RPMI7951 (cell line): ENCODE data around the gene DPH1. TPM values are rescaled to one million over a fixed set of nuclear protein-coding genes. Genes with fewer than 3 reads are reported as not detected.
A peak's percentile ranks its signal among the peaks of the same experiment; 100 is the strongest.

Experiments used
- DNase-seq: peaks from one replicate; pipeline ENCODE4 v3.0.0-alpha.2; 2012; ENCODE audit warnings: low read depth
- total RNA-seq: library from RNA; depleted of rRNA; stranded (reverse); fragments of >200 nt; shearing (Covaris generic); gene quantifications from 2 replicates; pipeline ENCODE4 v1.2.3, GENCODE V29; 2014; rRNA removed

Gene DPH1
- total RNA-seq, 1 experiment from 2014 or later: 16.3 TPM

DNA sequence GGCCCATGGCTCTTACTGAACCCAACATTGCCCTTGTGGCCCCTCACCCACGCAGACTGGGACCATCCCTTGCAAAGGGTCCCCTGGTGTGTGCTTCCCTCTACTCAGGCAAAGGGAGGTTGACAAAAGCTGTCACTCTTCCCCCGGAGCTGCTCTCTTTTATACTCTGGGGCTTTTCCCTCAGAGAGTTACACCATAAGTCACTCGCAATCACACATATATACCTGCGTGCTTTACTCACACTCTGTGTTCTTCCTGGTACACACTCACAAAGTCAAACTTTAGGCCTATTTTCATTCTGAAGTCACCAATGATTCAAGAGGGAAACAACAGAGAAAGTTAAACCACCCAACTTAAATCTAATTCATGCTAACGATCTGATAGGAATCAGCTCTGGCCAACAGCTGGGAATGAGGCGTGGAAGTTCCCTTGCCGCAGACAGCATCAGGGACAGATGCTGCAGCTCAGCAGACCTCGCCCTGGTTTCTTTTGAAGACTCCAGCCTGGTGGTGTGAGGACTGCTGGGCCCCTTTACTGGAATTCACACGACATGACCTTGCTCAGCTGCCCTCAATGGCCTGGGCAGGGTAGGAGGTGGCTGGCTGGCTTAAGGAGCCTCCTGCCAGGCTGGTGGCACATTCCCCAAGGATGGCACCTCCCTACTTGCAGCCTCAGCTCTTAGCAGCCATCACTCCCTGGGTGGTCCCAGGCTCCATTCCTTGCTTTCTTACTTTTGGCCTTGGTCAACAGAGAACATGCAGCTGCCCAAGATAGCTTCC lies 52.2 kb downstream of the DPH1 start:
- DNase-seq: peak; percentile 77

DNA sequence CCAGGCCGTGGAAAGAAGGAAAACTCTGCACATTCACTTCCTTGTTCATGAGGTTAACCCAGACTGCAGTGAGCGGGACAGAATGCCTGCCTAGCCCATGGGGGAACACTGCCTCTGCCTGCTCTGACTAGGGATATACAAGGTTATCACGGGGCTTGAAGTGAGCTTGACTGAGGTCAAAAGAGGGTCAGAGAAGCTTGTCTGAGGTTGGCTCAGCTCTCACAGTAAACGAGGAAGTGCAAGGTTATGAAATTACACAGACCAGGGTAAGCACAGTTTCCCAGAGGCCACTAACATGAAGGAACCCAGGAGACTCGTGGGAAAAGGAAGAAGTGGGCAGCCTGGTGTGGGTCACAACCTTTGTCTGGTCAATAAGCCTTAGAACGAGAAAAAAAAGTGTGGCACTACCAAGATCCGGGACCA lies 53.7 kb downstream of the DPH1 start:
- DNase-seq: no peak

GRCh38 chr17:2084036-2084765 lies 54.2 kb downstream of the DPH1 start:
- peak; percentile 96 for DNase-seq

GRCh38 chr17:2084766-2085647 lies 55.1 kb downstream of the DPH1 start:
- DNase-seq: peak; percentile 88

DNA sequence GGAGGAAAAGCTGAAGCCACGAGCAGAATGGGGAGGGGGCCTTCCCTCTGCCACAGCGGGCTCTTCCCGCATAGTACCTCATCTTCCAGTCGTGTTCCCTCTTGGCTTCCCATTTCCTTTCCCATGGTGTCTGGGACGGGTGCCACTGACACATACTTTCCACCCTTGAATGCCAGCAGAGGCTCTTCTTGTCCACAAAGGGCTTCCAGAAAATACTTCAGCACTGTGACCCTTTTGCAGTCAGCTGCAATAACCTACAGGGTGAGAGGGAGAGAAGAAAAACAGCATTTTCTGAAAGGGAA lies 55.6 kb downstream of the DPH1 start:
- peak; percentile 52 for DNase-seq

DNA sequence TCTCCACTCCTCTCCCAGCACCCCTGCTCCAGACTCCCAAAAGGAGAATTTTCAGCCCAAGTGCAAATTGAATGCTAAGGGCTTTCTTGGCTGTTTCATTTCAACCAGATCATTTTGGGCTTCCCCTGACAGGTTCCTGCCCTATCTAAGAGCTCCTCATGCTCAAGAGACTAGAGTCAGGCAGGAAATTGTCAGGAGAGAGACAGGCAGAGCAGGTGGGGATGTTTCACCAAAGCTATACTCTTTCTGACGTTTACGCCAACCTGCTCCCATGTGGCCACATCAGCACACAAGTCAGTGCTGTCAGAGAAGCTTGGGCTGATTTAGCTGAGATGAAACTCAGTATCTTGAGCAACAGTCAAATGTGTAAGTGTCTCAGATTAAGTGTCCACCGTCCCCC lies 56.4 kb downstream of the DPH1 start:
- DNase-seq: no peak

DNA sequence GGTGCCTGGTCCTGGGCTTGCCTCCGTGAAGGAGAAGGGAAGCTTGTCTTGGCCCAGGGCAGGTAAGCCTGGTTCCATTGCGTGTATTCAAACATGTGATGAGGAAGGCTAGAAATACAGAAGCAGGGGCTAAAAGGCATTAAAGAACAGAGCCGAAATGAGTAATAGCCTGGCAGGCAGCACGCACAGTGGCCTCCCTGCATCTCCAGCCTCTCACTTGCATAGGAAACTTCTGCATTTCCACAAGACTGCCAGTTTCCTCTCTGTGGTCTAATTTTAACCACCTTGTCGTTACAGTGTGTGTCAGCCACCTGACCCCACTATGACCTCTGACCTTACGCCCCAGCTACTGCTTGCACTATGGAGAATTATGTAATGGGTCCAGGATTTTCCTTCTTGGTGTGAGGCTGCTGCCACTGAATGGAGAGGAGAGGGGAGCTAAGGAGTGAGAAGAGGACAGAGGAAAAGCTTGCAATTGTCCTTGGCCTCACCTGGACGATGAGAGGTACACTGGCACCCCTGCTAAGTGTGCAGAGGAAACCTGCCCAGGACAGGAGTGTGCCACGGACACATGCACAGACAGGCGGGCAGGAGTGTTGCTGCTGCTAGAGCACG lies 57.8 kb downstream of the DPH1 start:
- DNase-seq: peak; percentile 78

- peak; percentile 63 for DNase-seq
These were observed 59.1 kb downstream of the DPH1 start for GRCh38 chr17:2089021-2089422.

GRCh38 chr17:2090210-2090641 lies 60.3 kb downstream of the DPH1 start:
- no peak for DNase-seq

- DNase-seq: peak; percentile 93
These were observed 61.0 kb downstream of the DPH1 start for GRCh38 chr17:2090804-2091534.

GRCh38 chr17:2092253-2092652 lies 62.3 kb downstream of the DPH1 start:
- no peak for DNase-seq

- no peak for DNase-seq
These were observed 63.4 kb downstream of the DPH1 start for GRCh38 chr17:2093349-2093748.

Other genes starting within 250 kb of the DPH1 start
- gene SMYD4, start 200.3 kb upstream of the DPH1 start, total RNA-seq: 5.6 and 6.2 TPM in 2 replicates
- 21.6 and 23.6 TPM in 2 replicates for gene RPA1, start 200.1 kb upstream of the DPH1 start, total RNA-seq
- gene RTN4RL1, start 4.8 kb upstream of the DPH1 start, total RNA-seq: 7.6 and 8.8 TPM in 2 replicates
- 67.5 and 69.9 TPM in 2 replicates for gene OVCA2, start 11.9 kb downstream of the DPH1 start, total RNA-seq
- gene HIC1, start 24.9 kb downstream of the DPH1 start, total RNA-seq: 4.6 and 14.2 TPM in 2 replicates